Heart right ventricle (tissue), 16 donors: ENCODE measurements around the gene ORC1. TPM values are rescaled to one million over a fixed set of nuclear protein-coding genes. Genes with fewer than 3 reads are reported as not detected.

Experiments used
- ATAC-seq, 8 donors: fragments of 200-7000 bp; cut with Tn5 transposase; one replicate each; pipeline ENCODE4 v1.9.1; 2020; ENCODE audit warnings: mild to moderate bottlenecking in 8 of 8, moderate library complexity in 8 of 8, moderate number of reproducible peaks in 1 of 8
- DNase-seq, 2 donors: peaks; one replicate each; pipeline ENCODE4 v3.0.0-alpha.2; 2020
- H3K27ac ChIP-seq, 10 donors: fragments of 200-600 bp; sonication (generic) in 2 of 10; one replicate each; pipeline versions ENCODE4 v1.5.0 to v1.8.0; 2020 to 2022; ENCODE audit warnings: mild to moderate bottlenecking in 3 of 10
- H3K27me3 ChIP-seq, 7 donors: fragments of 200-600 bp; one replicate each; pipeline ENCODE4 v1.8.0; 2021 to 2022; ENCODE audit warnings: mild to moderate bottlenecking in 2 of 7
- H3K36me3 ChIP-seq, 9 donors: fragments of 200-600 bp; sonication (generic) in 1 of 9; one replicate each; pipeline versions ENCODE4 v1.5.0 to v1.8.0; 2020 to 2022; ENCODE audit warnings: mild to moderate bottlenecking in 2 of 9
- H3K4me1 ChIP-seq, 9 donors: fragments of 200-600 bp; sonication (generic) in 1 of 9; one replicate each; pipeline versions ENCODE4 v1.5.0 to v1.8.0; 2020 to 2022; ENCODE audit warnings: mild to moderate bottlenecking in 4 of 9
- H3K4me3 ChIP-seq, 10 donors: fragments of 200-600 bp; sonication (generic) in 2 of 10; one replicate each; pipeline versions ENCODE4 v1.5.0 to v1.8.0; 2020 to 2022; ENCODE audit warnings: mild to moderate bottlenecking in 7 of 10, moderate library complexity in 2 of 10
- H3K9me3 ChIP-seq, 11 donors: fragments of 200-600 bp in 10 of 11; sonication (generic) in 2 of 11; one replicate each; pipeline versions ENCODE4 v1.5.0 to v1.8.0; 2013 to 2022; ENCODE audit warnings: mild to moderate bottlenecking in 2 of 11, control low read depth in 1 of 11, moderate library complexity in 1 of 11
- CTCF ChIP-seq, 9 donors: fragments of 200-600 bp; sonication (generic) in 2 of 9; IDR thresholded peaks; one replicate each; pipeline versions ENCODE4 v1.5.0 to v1.8.0; 2021 to 2022; ENCODE audit warnings: antibody characterized with exemption in 9 of 9, mild to moderate bottlenecking in 5 of 9, moderate library complexity in 1 of 9
- WGBS, 2 donors: extraction: QIAGEN DNeasy Blood & Tissue Kit; methylation state at CpG; one replicate each; pipeline ENCODE4 v1.1.7; 2013; ENCODE audit warnings: inconsistent platforms in 1 of 2; 5-methylcytosine and 5-hydroxymethylcytosine counted together
- intact Hi-C, 10 donors: fragments of 100-400 bp; cut with DNase I; formaldehyde crosslinking; loops; one replicate each; pipeline versions ENCODE4 v1.11.1 to v1.14.2; 2022
- polyA plus RNA-seq, 2 donors: library from polyadenylated mRNA; stranded (reverse); fragments of 200-250 nt; gene quantifications; one replicate each; pipeline ENCODE4 v1.2.3, GENCODE V29; 2013
- total RNA-seq, 10 donors: library from RNA; stranded (reverse); fragmentation: NEBNext Ultra II Directional in 3 of 10; extraction: Animal tissue kit (Norgen Biotek cat#: 25700) in 3 of 10; gene quantifications; one replicate each; pipeline versions ENCODE4 v1.2.1 to v1.2.4, GENCODE V29; 2021 to 2023
- donor health status: Arrhythmogenic right ventricular cardiomyopathy.
- donor health status: ischemic (EF 13 %, LVEDD 7.1; RV severe dilation, severe dysfunction).
- donor health status: healthy with polysubstance abuse.
- donor health status: DM: no; HTN: yes; CAD: no.
- donor health status: DM: no; HTN: no; CAD: no.
- donor health status: ischemic (EF 25% LVEDD 6.9; RV normal size, moderate dysfunction).
- donor health status: ischemic (EF 25% LVEDD 5.7; RV mildly dilated, moderate dysfunction).
- donor health status: healthy.
- donor health status: DM: yes; HTN: yes; CAD: no.
- donor health status: Ischemic cardiomyopathy.
- donor health status: ischemic (EF 35%, LVEDD 5.7; RV mildly dilated, moderate dysfunction).
- donor health status: nonischemic (EF 11% LVEDD 7.7; RV severe dilation, severe dysfunction).
- donor health status: DM: yes; HTN: yes; CAD: no.
- donor health status: PGD.
- donor health status: ischemic (EF 29% LVEDD 5.4; RV normal size, mild dysfunction).
- donor health status: nonischemic (EF 23%, LVEDD 6.1; RV moderate dilation, normal function).

Gene ORC1
- total and polyA plus RNA-seq, 12 donors, result 0.08 to 0.90 (median 0.22) TPM; not detected in 3

- intact Hi-C loops, result loop anchor here in 1 of 10 donors (10.0 kb wide), 1 partner anchor 339 kb away; no protein-coding TSS in a partner anchor
- ATAC-seq (no peak), DNase-seq (no peak)
- 92 to 100% methylated on average over 1 of the region's 1 CpG for WGBS, 2 donors
- no peaks in the 10 kb centered on the region for H3K4me1 ChIP-seq
- H3K27me3 ChIP-seq, result no peaks in the 10 kb centered on the region
- no peak overlapping the region for H3K27ac ChIP-seq
- H3K4me3 ChIP-seq, result no peak overlapping the region
- H3K9me3 ChIP-seq, result no peaks in the 10 kb centered on the region
- no peak for TF ChIP-seq CTCF (IDR thresholded peaks at IDR 0.05)
- H3K36me3 ChIP-seq, result peaks cover 0 to 100% (median 36%) of the 10 kb centered on the region in 9 donors
Measured at GRCh38 chr1:52435650-52436049, 31.4 kb upstream of the ORC1 start.

GRCh38 chr1:52435211-52435610, 31.0 kb upstream of the ORC1 start:
- ATAC-seq, result no peak
- no peak overlapping the region for H3K27ac ChIP-seq
- TF ChIP-seq CTCF (IDR thresholded peaks at IDR 0.05), result no peak
- no peaks in the 10 kb centered on the region for H3K27me3 ChIP-seq
- intact Hi-C loops, result loop anchor here in 1 of 10 donors (10.0 kb wide), 1 partner anchor 340 kb away; no protein-coding TSS in a partner anchor
- DNase-seq, result no peak
- no peak overlapping the region for H3K4me3 ChIP-seq
- no peaks in the 10 kb centered on the region for H3K9me3 ChIP-seq
- no peaks in the 10 kb centered on the region for H3K4me1 ChIP-seq
- peaks cover 0 to 100% (median 33%) of the 10 kb centered on the region in 9 donors for H3K36me3 ChIP-seq
- 97 to 100% methylated on average over 1 of the region's 1 CpG for WGBS, 2 donors

GRCh38 chr1:52432807-52433206, 28.6 kb upstream of the ORC1 start:
- intact Hi-C loops, result loop anchor here in 1 of 10 donors (10.0 kb wide), 1 partner anchor 342 kb away; no protein-coding TSS in a partner anchor

GRCh38 chr1:52427152-52427551, 22.9 kb upstream of the ORC1 start:
- Histone ChIP-seq H3K27ac (no peak overlapping the region), H3K9me3 (no peaks in the 10 kb centered on the region), H3K27me3 (no peaks in the 10 kb centered on the region), H3K4me3 (no peak overlapping the region), H3K36me3 (peaks cover 0 to 95% (median 8%) of the 10 kb centered on the region in 9 donors), H3K4me1 (peaks cover 0 to 24% (median 10%) of the 10 kb centered on the region in 9 donors)
- no peak for TF ChIP-seq CTCF (IDR thresholded peaks at IDR 0.05)
- 70 to 85% methylated on average over 1 of the region's 1 CpG for WGBS, 2 donors
- ATAC-seq (no peak), DNase-seq (no peak)
- intact Hi-C loops, result no loop called here

More at GRCh38 chr1:52432807-52433206, 28.6 kb upstream of the ORC1 start:
- H3K27me3 ChIP-seq, result no peaks in the 10 kb centered on the region
- no peak overlapping the region for H3K4me3 ChIP-seq
- peaks cover 0 to 99% (median 28%) of the 10 kb centered on the region in 9 donors for H3K36me3 ChIP-seq
- 94 to 96% methylated on average over 8 of the region's 8 CpGs for WGBS, 2 donors
- no peaks in the 10 kb centered on the region for H3K9me3 ChIP-seq
- no peak for ATAC-seq
- TF ChIP-seq CTCF (IDR thresholded peaks at IDR 0.05), result no peak
- DNase-seq, result no peak
- H3K4me1 ChIP-seq, result no peaks in the 10 kb centered on the region
- no peak overlapping the region for H3K27ac ChIP-seq
